ENCODE data around the gene SYNGR3.

SYNGR3 gene

DNA sequence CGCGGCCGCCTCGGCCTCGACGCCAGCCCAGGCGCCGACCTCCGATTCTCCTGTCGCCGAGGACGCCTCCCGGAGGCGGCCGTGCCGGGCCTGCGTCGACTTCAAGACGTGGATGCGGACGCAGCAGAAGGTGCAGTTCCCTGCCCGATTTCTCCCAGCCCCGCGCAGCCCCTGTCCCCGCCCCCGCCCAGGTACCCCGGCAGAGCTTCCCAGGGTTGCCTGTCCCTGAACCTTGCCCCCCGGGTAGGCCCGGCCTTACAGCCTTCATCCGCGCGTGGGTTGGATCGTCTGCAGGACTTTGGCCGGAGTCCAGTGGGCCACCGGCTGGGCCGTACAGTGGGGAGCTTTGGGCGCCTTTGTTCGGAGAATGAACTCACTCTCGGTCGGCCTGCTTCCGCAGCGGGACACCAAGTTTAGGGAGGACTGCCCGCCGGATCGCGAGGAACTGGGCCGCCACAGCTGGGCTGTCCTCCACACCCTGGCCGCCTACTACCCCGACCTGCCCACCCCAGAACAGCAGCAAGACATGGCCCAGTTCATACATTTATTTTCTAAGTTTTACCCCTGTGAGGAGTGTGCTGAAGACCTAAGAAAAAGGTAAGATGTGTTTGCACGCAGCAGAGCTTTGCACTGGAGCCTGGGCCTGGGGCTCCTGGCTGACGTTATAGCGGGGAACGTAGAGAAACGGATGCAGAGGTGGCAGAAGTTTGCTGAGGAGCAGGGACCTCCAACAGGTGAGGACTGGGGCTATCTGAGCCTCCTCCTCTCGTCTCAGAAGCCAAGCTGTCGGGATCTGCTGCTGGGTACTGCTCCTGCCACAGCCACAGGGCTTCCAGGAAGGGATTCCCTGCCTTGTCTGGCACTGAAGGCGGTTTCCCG is 5.2 kb upstream of the SYNGR3 start:
- DNase-seq (ENCODE audit: low read depth), result no peak
- no peak for TF ChIP-seq CTCF (IDR thresholded peaks at IDR 0.05; ENCODE audit: control insufficient read depth, insufficient read depth, low read depth, low read length, missing control alignments)
- peak overlapping the region; percentile 75 for H3K4me3 ChIP-seq (ENCODE audit: control insufficient read depth, low read depth, low read length)

DNA sequence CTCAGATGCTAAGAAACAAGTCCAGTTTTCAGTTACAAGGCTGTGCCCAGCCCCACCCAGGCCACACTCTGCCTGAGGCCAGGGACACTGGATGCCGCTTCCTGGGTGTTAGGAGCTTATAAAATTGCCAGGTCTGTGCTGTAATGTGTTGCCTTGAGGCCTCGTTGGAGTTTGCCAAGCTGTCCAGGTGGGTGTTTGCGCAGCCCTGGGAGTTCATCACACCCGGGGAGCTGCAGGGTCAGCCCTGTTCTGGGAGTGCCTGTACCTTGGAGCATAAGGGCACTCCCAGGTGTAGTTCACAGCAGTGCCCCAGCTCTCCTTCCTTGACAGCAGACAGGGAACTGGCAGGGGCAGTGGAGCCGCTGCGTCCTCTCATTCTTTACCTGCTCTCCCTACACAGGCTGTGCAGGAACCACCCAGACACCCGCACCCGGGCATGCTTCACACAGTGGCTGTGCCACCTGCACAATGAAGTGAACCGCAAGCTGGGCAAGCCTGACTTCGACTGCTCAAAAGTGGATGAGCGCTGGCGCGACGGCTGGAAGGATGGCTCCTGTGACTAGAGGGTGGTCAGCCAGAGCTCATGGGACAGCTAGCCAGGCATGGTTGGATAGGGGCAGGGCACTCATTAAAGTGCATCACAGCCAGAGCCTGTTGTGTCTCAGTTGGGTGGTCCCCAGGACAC is 4.2 kb upstream of the SYNGR3 start:
- DNase-seq (ENCODE audit: low read depth), result no peak
- H3K4me3 ChIP-seq (ENCODE audit: control insufficient read depth, low read depth, low read length), result no peak overlapping the region; the same call in 1 of the 2 replicates
- no peak for TF ChIP-seq CTCF (IDR thresholded peaks at IDR 0.05; ENCODE audit: control insufficient read depth, insufficient read depth, low read depth, low read length, missing control alignments)

- H3K4me3 ChIP-seq (ENCODE audit: control insufficient read depth, low read depth, low read length), result no peak overlapping the region
- no peak for DNase-seq (ENCODE audit: low read depth)
- TF ChIP-seq CTCF (IDR thresholded peaks at IDR 0.05; ENCODE audit: control insufficient read depth, insufficient read depth, low read depth, low read length, missing control alignments), result no peak
Observed at GRCh38 chr16:1987198-1987597, 2.6 kb upstream of the SYNGR3 start.

DNA sequence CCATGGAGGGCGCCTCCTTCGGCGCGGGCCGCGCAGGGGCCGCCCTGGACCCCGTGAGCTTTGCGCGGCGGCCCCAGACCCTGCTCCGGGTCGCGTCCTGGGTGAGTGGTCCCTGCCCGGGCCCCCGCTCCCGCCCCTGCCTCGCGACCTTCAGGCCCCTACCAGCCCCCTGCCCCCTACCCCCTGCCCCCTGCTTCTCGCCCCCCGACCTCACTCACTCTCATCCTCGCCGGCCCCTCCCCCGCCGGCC is 256 bp downstream of the SYNGR3 start:
- no peak for TF ChIP-seq CTCF (IDR thresholded peaks at IDR 0.05; ENCODE audit: control insufficient read depth, insufficient read depth, low read depth, low read length, missing control alignments)
- no peak for DNase-seq (ENCODE audit: low read depth)
- no peak overlapping the region for H3K4me3 ChIP-seq (ENCODE audit: control insufficient read depth, low read depth, low read length)

GRCh38 chr16:1990351-1991134 is 773 bp downstream of the SYNGR3 start:
- H3K4me3 ChIP-seq (ENCODE audit: control insufficient read depth, low read depth, low read length), result no peak overlapping the region; the same call in 1 of the 2 replicates
- no peak for DNase-seq (ENCODE audit: low read depth)

More at GRCh38 chr16:1990351-1991134, 773 bp downstream of the SYNGR3 start:
- TF ChIP-seq CTCF (IDR thresholded peaks at IDR 0.05; ENCODE audit: control insufficient read depth, insufficient read depth, low read depth, low read length, missing control alignments), result no peak
